Sigmoid colon (tissue), 3 donors: ENCODE results near the gene MMP7.

Experiments
- CTCF ChIP-seq, 4 experiments: fragments of 450-650 bp in 3 of 4; fragments of 200-600 bp in 1 of 4; IDR thresholded peaks; one replicate each; pipeline ENCODE4 v1.5.1; 2016 to 2019; ENCODE audit warnings: antibody characterized with exemption in 4 of 4, mild to moderate bottlenecking in 3 of 4, moderate library complexity in 2 of 4
- POLR2A ChIP-seq, 2 donors: fragments of 450-650 bp; IDR thresholded peaks; one replicate each; pipeline ENCODE4 v1.6.1; 2016; ENCODE audit warnings: antibody characterized with exemption in 2 of 2, mild to moderate bottlenecking in 2 of 2, moderate library complexity in 2 of 2

- TF ChIP-seq CTCF (IDR thresholded peaks at IDR 0.05) (no peak), POLR2A (IDR thresholded peaks at IDR 0.05) (no peak)
Observed at GRCh38 chr11:102568851-102569250, 38.3 kb upstream of the MMP7 start.
